Liver (tissue), 9 donors: ENCODE results near the gene DPF3. TPM values are rescaled to one million over a fixed set of nuclear protein-coding genes. Genes with fewer than 3 reads are reported as not detected.

Source experiments
- DNase-seq: peaks from one replicate; pipeline ENCODE4 v3.0.0-alpha.2; 2017; ENCODE audit warnings: low spot score
- H3K27ac ChIP-seq, 2 donors: one replicate each; pipeline ENCODE4 v1.7.0; 2013; ENCODE audit warnings: inconsistent platforms in 2 of 2, low read length in 2 of 2, control low read depth in 1 of 2, low read depth in 1 of 2, mild to moderate bottlenecking in 1 of 2
- H3K27me3 ChIP-seq, 4 donors: one replicate each; pipeline versions ENCODE4 v1.6.1 to v1.7.0; 2013; ENCODE audit warnings: low read length in 3 of 4, inconsistent platforms in 1 of 4, mild to moderate bottlenecking in 1 of 4, moderate library complexity in 1 of 4; ENCODE audit not compliant: control insufficient read depth in 4 of 4, insufficient read depth in 4 of 4
- H3K36me3 ChIP-seq, 4 donors: one replicate each; pipeline versions ENCODE4 v1.6.1 to v1.7.0; 2013; ENCODE audit warnings: low read length in 3 of 4, mild to moderate bottlenecking in 3 of 4, low read depth in 1 of 4, moderate library complexity in 1 of 4; ENCODE audit not compliant: control insufficient read depth in 4 of 4, insufficient read depth in 3 of 4
- H3K4me1 ChIP-seq, 4 donors: one replicate each; pipeline versions ENCODE4 v1.6.1 to v1.7.0; 2013; ENCODE audit warnings: low read length in 3 of 4, mild to moderate bottlenecking in 3 of 4, moderate library complexity in 1 of 4; ENCODE audit not compliant: control insufficient read depth in 4 of 4, insufficient read depth in 4 of 4
- H3K4me3 ChIP-seq, 3 donors: one replicate each; pipeline versions ENCODE4 v1.6.1 to v1.7.0; 2013; ENCODE audit warnings: low read length in 3 of 3, control low read depth in 1 of 3, low read depth in 1 of 3, mild to moderate bottlenecking in 1 of 3
- H3K9ac ChIP-seq, 2 donors: one replicate each; pipeline ENCODE4 v1.7.0; 2013; ENCODE audit warnings: low read length in 2 of 2, mild to moderate bottlenecking in 2 of 2, moderate library complexity in 2 of 2, control low read depth in 1 of 2, low read depth in 1 of 2
- H3K9me3 ChIP-seq, 4 donors: one replicate each; pipeline versions ENCODE4 v1.6.1 to v1.7.0; 2013; ENCODE audit warnings: low read length in 3 of 4; ENCODE audit not compliant: control insufficient read depth in 4 of 4
- ATF3 ChIP-seq: IDR thresholded peaks from 2 replicates; pipeline ENCODE4 v1.6.1; 2016; ENCODE audit warnings: antibody characterized with exemption
- CTCF ChIP-seq: fragments of 150-350 bp; IDR thresholded peaks from 2 replicates; pipeline ENCODE4 v1.5.1; 2017; ENCODE audit warnings: improper control_type of control experiment, low read depth, low read length; ENCODE audit not compliant: missing input control
- EGR1 ChIP-seq, 2 donors: IDR thresholded peaks; 2 replicates each; pipeline ENCODE4 v1.6.1; 2016 to 2018; ENCODE audit warnings: antibody characterized with exemption in 2 of 2, low read depth in 2 of 2
- FOXA1 ChIP-seq: IDR thresholded peaks from 2 replicates; pipeline ENCODE4 v1.6.1; 2016; ENCODE audit warnings: antibody characterized with exemption
- FOXA2 ChIP-seq: IDR thresholded peaks from 2 replicates; pipeline ENCODE4 v1.6.1; 2016; ENCODE audit warnings: antibody characterized with exemption
- GABPA ChIP-seq, 2 donors: IDR thresholded peaks in 1 of 2; conservative IDR thresholded peaks in 1 of 2; 2 replicates each; pipeline ENCODE4 v1.6.1; 2016; ENCODE audit warnings: antibody characterized with exemption in 2 of 2, mild to moderate bottlenecking in 1 of 2, moderate library complexity in 1 of 2
- HNF4A ChIP-seq, 2 donors: conservative IDR thresholded peaks; 2 replicates each; pipeline ENCODE4 v1.6.1; 2016; ENCODE audit warnings: antibody characterized with exemption in 2 of 2, mild to moderate bottlenecking in 2 of 2
- HNF4G ChIP-seq: IDR thresholded peaks from 2 replicates; pipeline ENCODE4 v1.6.1; 2016; ENCODE audit warnings: antibody characterized with exemption
- JUND ChIP-seq, 2 donors: IDR thresholded peaks; 2 replicates each; pipeline ENCODE4 v1.6.1; 2016; ENCODE audit warnings: antibody characterized with exemption in 2 of 2
- MAX ChIP-seq: IDR thresholded peaks from 2 replicates; pipeline ENCODE4 v1.6.1; 2016; ENCODE audit warnings: antibody characterized with exemption
- NR2F2 ChIP-seq: IDR thresholded peaks from 2 replicates; pipeline ENCODE4 v1.6.1; 2016; ENCODE audit warnings: antibody characterized with exemption
- RAD21 ChIP-seq, 2 donors: IDR thresholded peaks; 2 replicates each; pipeline ENCODE4 v1.6.1; 2016; ENCODE audit warnings: antibody characterized with exemption in 2 of 2, mild to moderate bottlenecking in 2 of 2
- REST ChIP-seq: IDR thresholded peaks from 2 replicates; pipeline ENCODE4 v1.6.1; 2016; ENCODE audit warnings: antibody characterized with exemption, mild to moderate bottlenecking
- RXRA ChIP-seq, 2 donors: IDR thresholded peaks; 2 replicates each; pipeline ENCODE4 v1.6.1; 2017 to 2018; ENCODE audit warnings: antibody characterized with exemption in 2 of 2, mild to moderate bottlenecking in 1 of 2
- SP1 ChIP-seq: IDR thresholded peaks from 2 replicates; pipeline ENCODE4 v1.6.1; 2018; ENCODE audit warnings: antibody characterized with exemption, mild to moderate bottlenecking
- TAF1 ChIP-seq: conservative IDR thresholded peaks from 2 replicates; pipeline ENCODE4 v1.6.1; 2016; ENCODE audit warnings: antibody characterized with exemption, mild to moderate bottlenecking
- YY1 ChIP-seq: IDR thresholded peaks from 2 replicates; pipeline ENCODE4 v1.6.1; 2016; ENCODE audit warnings: antibody characterized with exemption, mild to moderate bottlenecking
- ZBTB33 ChIP-seq: IDR thresholded peaks from 2 replicates; pipeline ENCODE4 v1.6.1; 2016; ENCODE audit warnings: antibody characterized with exemption
- WGBS: extraction: QIAGEN DNeasy Blood & Tissue Kit; methylation state at CpG from one replicate; pipeline ENCODE4 v1.1.7; 2013; 5-methylcytosine and 5-hydroxymethylcytosine counted together
- polyA plus RNA-seq, 2 donors: library from polyadenylated mRNA; stranded (reverse) in 1 of 2; unstranded in 1 of 2; fragments of 200-250 nt in 1 of 2; fragments of >200 nt in 1 of 2; fragmentation: Nextera tagmentation in 1 of 2; extraction: Ambion mirVana in 1 of 2; gene quantifications; one replicate each; pipeline versions ENCODE4 v1.2.1 to v1.2.3, GENCODE V29; 2013 to 2015
- total RNA-seq, 2 donors: library from RNA; depleted of rRNA; stranded (reverse); fragments of >200 nt; gene quantifications; one replicate each; pipeline ENCODE4 v1.2.3, GENCODE V29; 2014
- donor health status: healthy.
- donor health status: healthy.
- donor health status: healthy.
- donor health status: healthy.
- donor health status: healthy.

DPF3 gene
- total and polyA plus RNA-seq, 4 donors = 1.1 to 23.2 (median 2.5) TPM

- no peaks in the 10 kb centered on the region for H3K9me3 ChIP-seq
- TF ChIP-seq EGR1 (IDR thresholded peaks at IDR 0.05; ENCODE audit: low read depth in 2 of 2) (no peak), YY1 (no peak), MAX (no peak), RXRA (IDR thresholded peaks at IDR 0.05) (no peak), CTCF (no peak), ATF3 (no peak), JUND (IDR thresholded peaks at IDR 0.05) (peak in 1 of 2 donors; percentile 61), TAF1 (no peak), FOXA1 (no peak), HNF4A (conservative IDR thresholded peaks at IDR 0.05) (peak in 1 of 2 donors; percentile 11), HNF4G (no peak), GABPA (IDR thresholded peaks at IDR 0.05 in 1 of 2, conservative IDR thresholded peaks at IDR 0.05 in 1 of 2) (no peak), REST (no peak), FOXA2 (no peak), ZBTB33 (no peak), SP1 (no peak), RAD21 (IDR thresholded peaks at IDR 0.05) (no peak), NR2F2 (no peak)
- 54% methylated on average over 2 of the region's 2 CpGs for WGBS
- no peak overlapping the region for H3K4me3 ChIP-seq
- peak; percentile 29 for DNase-seq
- no peak overlapping the region for H3K9ac ChIP-seq
- H3K4me1 ChIP-seq = peaks cover 7 to 28% (median 21%) of the 10 kb centered on the region in 4 donors
- no peaks in the 10 kb centered on the region for H3K27me3 ChIP-seq
- peak overlapping the region; percentile 54 to 76 for H3K27ac ChIP-seq
- H3K36me3 ChIP-seq = no peaks in the 10 kb centered on the region
These were observed 117.9 kb downstream of the DPF3 start for GRCh38 chr14:72775923-72776554.
